GM23248 (cell line): ENCODE results near the gene LEUTX.
"Not testable (repeated sequence)": the region's sequence is repeated elsewhere in the genome, so short reads cannot be mapped to it uniquely, and the experiment has no call there.

Experiments
- EZH2 ChIP-seq: fragments of 200-600 bp; sonication (generic); IDR thresholded peaks from 2 replicates; pipeline ENCODE4 v1.6.1; 2018; ENCODE audit warnings: antibody characterized with exemption, mild to moderate bottlenecking; ENCODE audit not compliant: insufficient read depth, poor library complexity, severe bottlenecking
- EZH2phosphoT487 ChIP-seq: fragments of 200-600 bp; sonication (generic); IDR thresholded peaks from 2 replicates; pipeline ENCODE4 v1.6.1; 2018; ENCODE audit warnings: antibody characterized with exemption, moderate library complexity, mild to moderate bottlenecking, low read depth; ENCODE audit not compliant: insufficient read depth

- not testable (repeated sequence) for TF ChIP-seq EZH2phosphoT487, EZH2
Observed at GRCh38 chr19:39814111-39814510, 35.5 kb downstream of the LEUTX start.
